ENCODE results near the gene LILRB2. TPM values are rescaled to one million over a fixed set of nuclear protein-coding genes. Genes with fewer than 3 reads are reported as not detected.
"Not testable (repeated sequence)": the region's sequence is repeated elsewhere in the genome, so short reads cannot be mapped to it uniquely, and the experiment has no call there.

Gene LILRB2
- polyA plus RNA-seq, 1 donor from 2014 or later, result 1.2 TPM

DNA sequence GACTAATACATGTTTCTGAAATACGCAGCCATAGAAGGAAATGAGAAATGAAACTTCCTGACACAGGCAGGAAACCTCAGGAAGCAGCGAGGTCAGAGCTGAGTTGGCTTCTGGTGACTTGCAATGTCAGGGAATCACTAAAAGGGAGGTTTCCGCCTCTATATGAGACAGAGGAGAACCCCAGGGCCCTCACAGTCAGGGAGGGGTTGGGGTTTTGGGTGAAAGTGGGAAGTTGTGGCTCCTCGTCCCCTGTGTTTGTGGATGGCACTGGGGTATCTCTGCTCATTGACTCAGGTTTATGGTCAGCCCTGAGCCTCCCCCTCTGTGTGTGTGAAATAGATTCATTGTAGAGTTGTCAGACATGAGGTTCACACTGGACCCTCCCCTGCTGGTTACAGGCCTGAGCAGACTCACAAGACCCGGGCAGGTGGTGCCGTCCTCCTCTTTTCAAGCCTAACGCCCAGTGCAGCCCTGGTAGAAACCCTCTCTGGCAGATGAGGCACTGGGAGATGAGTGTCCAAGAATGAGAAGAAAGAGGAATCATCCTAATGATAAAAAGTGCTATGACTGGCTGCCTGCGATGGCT lies 32.8 kb downstream of the LILRB2 start:
- H3K27me3 Mint-ChIP-seq, result peaks cover 8% of the 10 kb centered on the region
- no peaks in the 10 kb centered on the region for H3K9me3 Mint-ChIP-seq
- H3K27ac Mint-ChIP-seq, result no peak overlapping the region

GRCh38 chr19:54247106-54247930 lies 33.6 kb downstream of the LILRB2 start:
- Mint-ChIP-seq H3K4me3 (peak overlapping the region in 2 of 4 donors; percentile 7 to 60), H3K4me1 (peaks cover 7 to 12% (median 10%) of the 10 kb centered on the region in 3 donors), H3K9me3 (no peaks in the 10 kb centered on the region), H3K27me3 (peaks cover 8% of the 10 kb centered on the region), H3K36me3 (no peaks in the 10 kb centered on the region), H3K27ac (no peak overlapping the region)

More for the DNA sequence above, 32.8 kb downstream of the LILRB2 start:
- Mint-ChIP-seq H3K4me3 (peak overlapping the region in 1 of 4 donors; percentile 17), H3K4me1 (peaks cover 7 to 12% (median 10%) of the 10 kb centered on the region in 3 donors), H3K36me3 (no peaks in the 10 kb centered on the region)

DNA sequence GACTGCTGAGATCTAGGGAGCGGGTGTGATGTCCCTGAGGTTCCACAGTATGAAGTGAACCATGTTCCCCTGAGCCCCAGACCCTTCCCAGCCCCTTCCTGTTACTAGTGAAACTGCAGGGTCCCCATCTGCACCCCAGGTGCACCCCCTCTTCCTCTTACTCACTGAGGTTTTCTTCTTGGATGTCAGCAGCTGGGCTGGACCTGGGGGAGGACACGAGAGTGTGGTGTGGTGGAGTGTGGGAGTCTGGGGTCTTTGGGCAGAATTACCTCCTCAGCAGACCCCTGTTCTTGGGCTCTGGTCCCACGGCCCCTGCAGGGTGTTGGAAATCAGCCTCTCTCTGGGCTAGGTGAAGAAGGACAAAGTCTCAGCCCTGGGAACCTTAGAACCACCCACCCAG lies 35.0 kb downstream of the LILRB2 start:
- Mint-ChIP-seq H3K27ac (no peak overlapping the region), H3K36me3 (no peaks in the 10 kb centered on the region), H3K9me3 (no peaks in the 10 kb centered on the region), H3K4me1 (peaks cover 7 to 12% (median 10%) of the 10 kb centered on the region in 3 donors), H3K27me3 (peaks cover 8% of the 10 kb centered on the region), H3K4me3 (no peak overlapping the region)

DNA sequence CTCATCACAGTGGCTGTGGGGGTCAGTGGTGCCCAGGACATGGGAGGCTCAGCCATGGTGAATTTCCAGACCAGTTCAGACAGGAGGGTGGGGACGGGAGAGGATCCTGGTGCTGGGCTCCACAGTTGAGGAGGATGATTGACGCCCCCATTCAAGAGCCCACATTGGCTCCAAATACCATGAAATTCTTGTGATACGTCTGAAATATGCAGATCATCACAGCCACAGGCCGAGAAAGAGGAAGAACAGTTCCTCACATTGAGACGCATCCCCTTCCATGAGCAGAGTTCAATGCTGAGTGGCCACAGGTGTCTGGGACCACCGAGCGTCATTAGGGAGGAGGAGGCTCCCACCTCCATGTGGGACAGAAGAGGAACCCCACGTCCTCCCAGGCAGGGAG lies 37.1 kb downstream of the LILRB2 start:
- H3K27me3 Mint-ChIP-seq, result peaks cover 11% of the 10 kb centered on the region
- not testable (repeated sequence) for H3K9me3 Mint-ChIP-seq, H3K4me3 Mint-ChIP-seq, H3K4me1 Mint-ChIP-seq, H3K36me3 Mint-ChIP-seq, H3K27ac Mint-ChIP-seq

DNA sequence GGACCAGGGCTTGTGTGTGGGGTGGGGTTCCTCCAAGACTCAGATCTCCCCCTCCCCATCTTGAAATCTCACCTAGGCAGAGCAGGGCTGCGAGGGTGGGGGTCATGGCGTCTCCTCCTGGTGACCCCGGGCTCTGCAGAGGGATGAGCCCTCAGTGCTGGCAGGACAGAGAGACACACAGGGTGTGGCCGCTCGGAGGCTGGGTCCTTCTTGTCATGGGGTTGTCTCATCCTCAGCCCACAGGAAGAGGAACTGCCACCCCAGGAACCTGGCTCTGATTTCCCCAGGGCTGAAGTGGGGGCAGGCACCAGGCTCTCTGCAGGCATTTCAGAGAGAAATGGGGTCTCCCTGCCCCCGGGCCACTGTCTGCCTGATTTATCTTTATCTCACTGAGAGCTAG lies 38.3 kb downstream of the LILRB2 start, which contains the start of gene LILRA6:
TSS of gene LILRA6 (minus strand) at position 145 of the 400 bp plus-strand sequence.
- H3K9me3 Mint-ChIP-seq, H3K4me3 Mint-ChIP-seq, H3K27ac Mint-ChIP-seq, H3K4me1 Mint-ChIP-seq, H3K36me3 Mint-ChIP-seq: not testable (repeated sequence)
- peaks cover 11% of the 10 kb centered on the region for H3K27me3 Mint-ChIP-seq

GRCh38 chr19:54242234-54242633 lies 38.7 kb downstream of the LILRB2 start:
- peaks cover 11% of the 10 kb centered on the region for H3K27me3 Mint-ChIP-seq
- H3K9me3 Mint-ChIP-seq, H3K36me3 Mint-ChIP-seq, H3K27ac Mint-ChIP-seq, H3K4me3 Mint-ChIP-seq, H3K4me1 Mint-ChIP-seq: not testable (repeated sequence)

GRCh38 chr19:54240372-54241336 lies 40.3 kb downstream of the LILRB2 start:
- H3K4me3 Mint-ChIP-seq, H3K27me3 Mint-ChIP-seq, H3K4me1 Mint-ChIP-seq: not testable (repeated sequence)

DNA sequence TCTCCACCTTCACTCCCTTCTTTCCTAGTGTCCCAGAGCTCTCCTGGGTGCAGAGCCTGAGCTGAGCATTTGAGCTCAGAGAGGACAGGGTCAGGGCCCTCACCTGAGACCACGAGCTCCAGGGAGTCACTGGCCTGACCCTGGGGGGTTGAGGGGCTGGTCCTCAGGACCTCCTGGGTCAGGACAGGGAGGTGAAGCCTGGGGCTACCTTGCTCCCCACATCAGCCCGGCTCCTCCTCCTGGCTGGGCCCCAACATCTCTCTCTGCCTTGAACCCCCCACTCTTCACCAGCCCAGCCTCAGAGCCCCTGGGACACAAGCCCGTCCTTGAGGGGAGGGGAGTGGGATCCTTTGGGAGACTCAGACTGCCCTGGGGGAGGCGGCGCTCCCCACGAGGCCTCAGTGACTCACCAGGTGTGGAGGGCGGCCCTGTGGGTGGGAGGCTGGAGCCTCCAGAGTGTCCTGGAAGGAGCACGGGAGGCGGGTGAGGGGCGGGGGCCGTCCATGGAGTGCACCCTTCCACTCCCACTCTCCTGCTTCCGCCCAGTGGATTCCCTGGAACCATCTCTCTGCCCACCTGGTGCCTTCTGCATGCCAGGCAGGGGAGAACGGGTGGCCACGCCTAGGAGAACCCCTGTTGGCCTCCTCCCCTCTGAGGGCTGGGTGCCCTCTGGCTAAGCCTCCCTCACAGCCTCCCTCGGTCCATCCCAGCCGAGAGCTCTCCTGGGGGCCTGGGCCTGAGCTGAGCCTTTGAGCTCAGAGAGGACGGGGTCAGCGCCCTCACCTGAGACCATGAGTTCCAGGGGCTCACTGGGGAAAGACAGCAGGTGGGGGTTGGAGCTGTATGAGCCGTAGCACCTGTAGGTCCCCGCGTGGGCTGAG lies 41.2 kb downstream of the LILRB2 start:
- not testable (repeated sequence) for H3K4me3 Mint-ChIP-seq, H3K36me3 Mint-ChIP-seq, H3K9me3 Mint-ChIP-seq, H3K27me3 Mint-ChIP-seq, H3K27ac Mint-ChIP-seq, H3K4me1 Mint-ChIP-seq

More at GRCh38 chr19:54240372-54241336, 40.3 kb downstream of the LILRB2 start:
- not testable (repeated sequence) for H3K9me3 Mint-ChIP-seq, H3K36me3 Mint-ChIP-seq, H3K27ac Mint-ChIP-seq

- Mint-ChIP-seq H3K4me3 (no peak overlapping the region), H3K27me3 (peaks cover 19% of the 10 kb centered on the region), H3K4me1 (peaks cover 0 to 3% (median 0%) of the 10 kb centered on the region in 3 donors), H3K9me3 (peaks cover 0 to 3% (median 0%) of the 10 kb centered on the region in 3 donors), H3K27ac (peak overlapping the region in 1 of 3 donors; percentile 0), H3K36me3 (no peaks in the 10 kb centered on the region)
These were observed 47.0 kb downstream of the LILRB2 start for GRCh38 chr19:54233941-54234340.

DNA sequence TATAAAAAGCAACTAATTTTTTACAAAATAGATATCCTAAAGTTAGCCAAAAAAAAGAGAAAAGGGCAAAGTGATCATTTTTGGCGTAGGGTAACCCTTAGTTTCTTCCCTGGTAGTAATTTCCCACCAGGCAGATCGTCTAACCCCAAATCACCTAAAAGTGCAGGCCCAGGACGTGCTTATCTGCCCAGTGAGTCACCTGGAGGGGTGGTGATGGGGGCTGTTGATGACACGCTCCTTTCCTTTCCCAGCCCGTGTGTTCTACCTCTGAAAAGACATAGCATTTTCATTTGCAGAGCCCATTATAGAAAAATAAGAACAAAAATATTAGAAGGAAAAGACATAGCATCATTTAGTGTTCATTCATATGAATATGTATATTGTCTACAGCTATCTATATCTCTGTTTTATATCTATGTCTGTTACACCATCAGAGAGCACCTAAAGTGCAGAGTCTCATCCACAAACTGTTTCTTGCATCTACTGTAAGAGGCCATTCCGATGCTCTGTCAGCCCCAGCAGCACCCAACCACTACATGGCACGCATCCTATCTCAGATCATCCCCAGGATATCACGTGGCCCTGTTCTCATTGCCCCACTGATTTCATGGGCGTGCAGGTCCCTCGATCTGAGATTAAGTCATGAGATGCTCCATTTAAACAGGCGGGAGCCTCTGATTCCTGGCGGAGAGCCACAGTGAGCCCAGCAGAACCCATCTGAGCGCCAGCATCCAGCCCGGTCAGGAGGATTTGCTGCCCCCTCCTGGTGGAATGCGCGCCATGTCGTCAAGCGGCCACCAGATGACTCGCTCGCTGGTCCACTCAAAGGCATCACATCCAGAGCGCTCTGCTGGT lies 49.6 kb downstream of the LILRB2 start:
- H3K4me1 Mint-ChIP-seq, result peaks cover 0 to 3% (median 0%) of the 10 kb centered on the region in 3 donors

GRCh38 chr19:54230031-54230430 lies 50.9 kb downstream of the LILRB2 start:
- Mint-ChIP-seq H3K9me3 (peaks cover 0 to 3% (median 2%) of the 10 kb centered on the region in 3 donors), H3K36me3 (no peaks in the 10 kb centered on the region), H3K4me1 (peaks cover 0 to 3% (median 0%) of the 10 kb centered on the region in 3 donors), H3K4me3 (no peak overlapping the region), H3K27me3 (peaks cover 27% of the 10 kb centered on the region), H3K27ac (no peak overlapping the region)

More for the DNA sequence above, 49.6 kb downstream of the LILRB2 start:
- Mint-ChIP-seq H3K27ac (no peak overlapping the region), H3K9me3 (peaks cover 0 to 3% (median 2%) of the 10 kb centered on the region in 3 donors), H3K27me3 (peaks cover 27% of the 10 kb centered on the region), H3K4me3 (peak overlapping the region in 1 of 4 donors; percentile 3), H3K36me3 (no peaks in the 10 kb centered on the region)

- Mint-ChIP-seq H3K9me3 (peaks cover 0 to 3% (median 2%) of the 10 kb centered on the region in 3 donors), H3K27ac (no peak overlapping the region), H3K27me3 (peaks cover 27% of the 10 kb centered on the region), H3K4me1 (peaks cover 0 to 3% (median 2%) of the 10 kb centered on the region in 3 donors), H3K4me3 (no peak overlapping the region), H3K36me3 (no peaks in the 10 kb centered on the region)
These were observed 51.8 kb downstream of the LILRB2 start for GRCh38 chr19:54229146-54229545.

DNA sequence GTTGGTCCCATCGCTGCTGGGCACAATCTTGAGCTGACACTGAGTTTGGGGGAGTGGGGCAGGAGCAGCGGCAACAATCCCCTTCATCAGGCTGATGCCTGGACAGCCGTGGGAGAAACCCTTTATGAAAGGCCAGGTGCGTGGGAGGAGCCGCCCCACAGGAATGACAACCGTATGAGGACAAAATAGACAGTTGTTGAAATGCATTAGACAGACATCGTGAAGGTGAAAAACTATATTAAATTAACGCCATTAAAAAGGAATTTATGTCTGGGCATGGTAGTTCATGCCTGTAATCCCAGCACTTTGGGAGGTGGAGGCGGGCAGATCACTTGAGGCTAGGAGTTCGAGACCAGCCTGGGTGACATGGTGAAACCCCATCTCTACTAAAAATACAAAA lies 56.3 kb downstream of the LILRB2 start:
- H3K36me3 Mint-ChIP-seq, H3K4me1 Mint-ChIP-seq, H3K4me3 Mint-ChIP-seq, H3K9me3 Mint-ChIP-seq, H3K27ac Mint-ChIP-seq: not testable (repeated sequence)
- H3K27me3 Mint-ChIP-seq, result peaks cover 24% of the 10 kb centered on the region
